GM13977 (cell line): ENCODE data around the gene DHRS3.

Experiments used
- DNase-seq: peaks from one replicate; pipeline ENCODE4 v3.0.0; 2012; ENCODE audit warnings: low spot score
- in situ Hi-C: fragments of 300-500 bp; cut with MboI; formaldehyde crosslinking; loops from one replicate; pipeline ENCODE4 v1.12.0; 2022; ENCODE audit warnings: low sequenced_read_pairs, low pct_unique_long_range_greater_than_20kb, mixed read lengths, inconsistent platforms; ENCODE audit not compliant: unreplicated experiment
- TF ChIP-seq, protein P1 (sequence below): IDR thresholded peaks from 2 replicates; pipeline ENCODE4 v1.5.1; 2012; ENCODE audit warnings: mild to moderate bottlenecking, control low read depth; ENCODE audit not compliant: insufficient read depth; ENCODE audit errors: extremely low read depth, missing control alignments

DHRS3 gene

DNA sequence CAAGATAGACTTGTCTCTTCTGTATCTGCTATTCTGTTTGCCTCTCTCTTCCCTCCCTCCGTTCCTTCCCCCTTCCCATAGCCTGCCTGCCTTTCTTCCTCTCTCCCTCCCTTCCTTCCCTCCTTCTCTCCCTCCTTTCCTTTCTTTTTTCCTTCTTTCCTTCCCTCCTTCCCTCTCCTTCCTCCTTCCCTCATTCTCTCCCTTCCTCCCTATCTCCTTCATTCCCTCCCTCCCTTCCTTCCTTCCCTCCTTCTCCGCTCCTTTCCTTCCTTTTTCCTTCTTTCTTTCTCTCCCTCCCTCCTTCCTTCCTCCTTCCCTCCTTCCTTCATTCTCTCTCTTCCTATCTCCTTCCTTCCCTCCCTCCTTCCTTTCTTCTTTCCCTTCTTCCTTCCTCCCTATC is 26.8 kb upstream of the DHRS3 start:
- TF ChIP-seq, protein P1, sequence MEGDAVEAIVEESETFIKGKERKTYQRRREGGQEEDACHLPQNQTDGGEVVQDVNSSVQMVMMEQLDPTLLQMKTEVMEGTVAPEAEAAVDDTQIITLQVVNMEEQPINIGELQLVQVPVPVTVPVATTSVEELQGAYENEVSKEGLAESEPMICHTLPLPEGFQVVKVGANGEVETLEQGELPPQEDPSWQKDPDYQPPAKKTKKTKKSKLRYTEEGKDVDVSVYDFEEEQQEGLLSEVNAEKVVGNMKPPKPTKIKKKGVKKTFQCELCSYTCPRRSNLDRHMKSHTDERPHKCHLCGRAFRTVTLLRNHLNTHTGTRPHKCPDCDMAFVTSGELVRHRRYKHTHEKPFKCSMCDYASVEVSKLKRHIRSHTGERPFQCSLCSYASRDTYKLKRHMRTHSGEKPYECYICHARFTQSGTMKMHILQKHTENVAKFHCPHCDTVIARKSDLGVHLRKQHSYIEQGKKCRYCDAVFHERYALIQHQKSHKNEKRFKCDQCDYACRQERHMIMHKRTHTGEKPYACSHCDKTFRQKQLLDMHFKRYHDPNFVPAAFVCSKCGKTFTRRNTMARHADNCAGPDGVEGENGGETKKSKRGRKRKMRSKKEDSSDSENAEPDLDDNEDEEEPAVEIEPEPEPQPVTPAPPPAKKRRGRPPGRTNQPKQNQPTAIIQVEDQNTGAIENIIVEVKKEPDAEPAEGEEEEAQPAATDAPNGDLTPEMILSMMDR, result no peak
- in situ Hi-C loops, result no loop called here
- no peak for DNase-seq

DNA sequence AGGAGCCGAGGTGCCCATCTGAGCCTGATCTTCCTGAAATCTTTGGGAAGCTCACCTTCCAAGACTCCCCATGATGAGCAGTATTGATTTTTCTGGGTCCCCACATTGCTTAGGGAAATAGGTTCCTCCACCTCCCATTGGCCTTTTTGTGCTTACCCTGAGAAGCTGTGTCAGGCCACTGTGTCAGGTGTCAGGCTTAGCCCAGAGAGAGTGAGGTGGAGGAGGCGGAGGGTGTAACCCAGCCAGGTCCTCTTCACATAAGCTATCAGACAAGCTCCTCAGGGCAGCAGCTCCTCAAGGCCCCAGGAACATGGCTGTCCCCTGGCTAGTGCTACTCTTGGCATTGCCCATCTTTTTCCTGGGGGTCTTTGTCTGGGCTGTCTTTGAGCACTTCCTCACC is 26.2 kb upstream of the DHRS3 start:
- TF ChIP-seq, protein P1, result no peak
- in situ Hi-C loops, result no loop called here
- DNase-seq, result no peak

DNA sequence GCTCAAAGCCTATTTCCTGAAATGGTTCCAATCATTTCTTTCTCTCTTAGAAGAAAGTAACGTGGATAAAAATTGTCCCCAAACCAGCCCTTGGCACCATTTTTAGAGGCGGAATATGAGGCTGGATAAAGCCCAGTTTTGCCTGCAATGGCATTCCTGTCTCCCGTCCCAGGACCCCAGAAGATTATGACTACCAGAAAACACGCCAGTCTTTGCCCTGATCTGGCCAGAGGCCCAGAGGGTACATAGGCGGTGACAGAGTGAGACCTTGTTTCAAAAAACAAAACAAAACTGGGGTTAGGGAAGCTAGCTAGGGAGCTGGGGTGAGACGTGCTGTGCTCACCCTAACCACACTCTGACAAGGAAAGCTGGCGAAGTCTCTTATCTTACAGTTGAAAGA is 25.8 kb upstream of the DHRS3 start, which contains the start of gene AADACL4:
TSS of gene AADACL4 (plus strand) at position 301 of the 400 bp plus-strand sequence. CDS start 462 bp downstream, outside the sequence.
- DNase-seq, result no peak
- TF ChIP-seq, protein P1, result no peak
- in situ Hi-C loops, result no loop called here

DNA sequence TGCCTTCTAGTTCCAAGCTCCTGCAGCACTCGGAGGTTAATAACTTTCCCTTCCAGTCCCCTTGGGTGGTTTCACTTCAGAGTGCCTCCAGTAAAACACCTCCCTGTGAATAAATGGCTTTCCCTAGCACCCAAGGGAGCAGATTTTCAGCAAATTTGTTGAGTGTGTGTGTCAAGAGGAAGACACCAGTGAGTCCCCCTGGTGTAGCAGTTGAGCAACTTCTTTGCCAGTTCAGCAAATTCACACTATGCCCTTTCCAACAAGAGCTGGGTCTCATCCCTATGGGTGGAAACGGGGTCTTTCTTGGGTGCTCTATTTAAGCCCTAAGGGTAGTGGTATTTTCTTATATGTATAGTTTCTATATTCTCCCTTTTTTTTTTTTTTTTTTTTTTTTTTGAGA is 25.1 kb upstream of the DHRS3 start:
- in situ Hi-C loops, result no loop called here
- TF ChIP-seq, protein P1, result no peak
- DNase-seq, result no peak

DNA sequence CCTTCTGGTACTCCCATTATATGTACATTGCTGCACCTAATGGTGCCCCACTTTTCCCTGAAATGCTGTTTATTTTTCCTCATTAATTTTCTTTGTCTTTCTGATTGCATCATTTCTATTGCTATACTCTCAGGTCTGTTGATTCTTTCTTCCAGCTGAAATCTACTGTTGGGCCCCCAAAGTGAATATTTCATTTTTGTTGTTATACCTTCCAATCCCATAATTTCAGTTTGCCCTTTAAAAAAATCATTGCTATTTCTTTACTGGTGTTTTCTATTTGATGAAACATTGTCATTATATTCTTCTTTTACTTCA is 22.9 kb upstream of the DHRS3 start:
- TF ChIP-seq, protein P1, result no peak
- in situ Hi-C loops, result no loop called here
- no peak for DNase-seq

DNA sequence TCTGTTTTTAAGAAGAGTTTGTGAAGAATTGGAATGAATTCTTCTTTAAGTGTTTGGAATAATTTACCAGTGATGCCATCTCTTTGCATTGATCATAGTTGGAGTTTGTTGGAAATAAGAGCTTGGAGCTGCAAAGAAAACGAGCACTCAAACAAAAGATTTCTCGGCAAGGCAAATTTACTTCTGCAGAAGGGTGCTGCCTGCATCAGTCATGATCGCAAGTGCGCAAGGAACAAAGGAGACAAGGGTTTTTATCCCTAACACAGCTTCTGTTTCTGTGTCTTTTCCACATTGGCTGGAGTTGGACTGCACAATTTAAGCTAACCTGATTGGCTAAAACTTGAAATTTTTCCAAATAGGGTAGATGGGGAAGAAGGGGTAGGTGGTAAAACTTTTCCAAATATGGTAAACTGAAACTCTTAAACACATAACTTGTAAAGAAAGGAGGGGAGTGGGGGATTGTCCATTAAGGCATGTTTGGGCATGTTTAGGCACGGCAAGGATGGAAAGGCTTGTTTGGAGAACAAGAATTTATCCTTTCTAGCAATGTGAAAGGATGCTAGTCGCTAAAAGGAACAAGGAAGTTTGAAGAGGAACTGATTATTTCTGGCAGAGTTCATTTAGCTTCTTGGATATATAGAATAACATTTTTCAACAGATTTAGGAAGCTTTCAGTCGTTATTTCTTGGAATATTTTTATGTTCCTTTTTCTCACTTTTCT is 22.4 kb upstream of the DHRS3 start:
- DNase-seq, result no peak
- in situ Hi-C loops, result no loop called here
- TF ChIP-seq, protein P1, result no peak
